Mesenchymal stem cell (in vitro differentiated cells and primary cell): ENCODE results near the gene IQSEC2.

Experiments
- DNase-seq: peaks from one replicate; pipeline ENCODE4 v3.0.0-alpha.2; 2013
- H2AFZ ChIP-seq: one replicate; pipeline ENCODE4 v1.6.1; 2013; ENCODE audit warnings: low read depth, mild to moderate bottlenecking, control low read depth, inconsistent platforms, low read length, moderate library complexity
- H2AK5ac ChIP-seq: 2 replicates; pipeline ENCODE4 v1.6.1; 2013; ENCODE audit warnings: low read length, moderate library complexity, mild to moderate bottlenecking, inconsistent platforms; ENCODE audit not compliant: severe bottlenecking
- H2BK120ac ChIP-seq: one replicate; pipeline ENCODE4 v1.6.1; 2013; ENCODE audit warnings: low read depth, mild to moderate bottlenecking, inconsistent platforms, low read length, moderate library complexity
- H2BK12ac ChIP-seq, 2 experiments: one replicate each; pipeline ENCODE4 v1.6.1; 2013; ENCODE audit warnings: inconsistent platforms in 2 of 2, low read length in 2 of 2, mild to moderate bottlenecking in 2 of 2, moderate library complexity in 2 of 2, control low read depth in 1 of 2
- H2BK15ac ChIP-seq: one replicate; pipeline ENCODE4 v1.6.1; 2013; ENCODE audit warnings: mild to moderate bottlenecking, low read depth, inconsistent platforms; ENCODE audit not compliant: poor library complexity, severe bottlenecking
- H2BK5ac ChIP-seq: 2 replicates; pipeline ENCODE4 v1.6.1; 2013; ENCODE audit warnings: low read depth, mild to moderate bottlenecking, low read length, control low read depth, inconsistent platforms; ENCODE audit not compliant: poor library complexity, severe bottlenecking
- H3K14ac ChIP-seq, 2 experiments: one replicate each; pipeline ENCODE4 v1.6.1; 2013; ENCODE audit warnings: inconsistent platforms in 2 of 2, low read length in 2 of 2, control low read depth in 1 of 2, mild to moderate bottlenecking in 1 of 2, moderate library complexity in 1 of 2
- H3K18ac ChIP-seq, 2 experiments: one replicate each; pipeline ENCODE4 v1.6.1; 2013; ENCODE audit warnings: inconsistent platforms in 2 of 2, low read length in 2 of 2, control low read depth in 1 of 2, low read depth in 1 of 2, mild to moderate bottlenecking in 1 of 2
- H3K23ac ChIP-seq, 2 experiments: one replicate each; pipeline ENCODE4 v1.6.1; 2013; ENCODE audit warnings: inconsistent platforms in 2 of 2, low read length in 2 of 2, mild to moderate bottlenecking in 2 of 2, moderate library complexity in 2 of 2, control low read depth in 1 of 2
- H3K27ac ChIP-seq: 2 replicates; pipeline ENCODE4 v1.5.1; 2013; ENCODE audit warnings: mild to moderate bottlenecking, moderate library complexity, low read length, control low read depth, inconsistent platforms; ENCODE audit not compliant: poor library complexity, severe bottlenecking
- H3K27me3 ChIP-seq, 2 experiments: 2 replicates each; pipeline versions ENCODE4 v1.6.1 to v1.7.0; 2013; ENCODE audit warnings: low read length in 2 of 2, mild to moderate bottlenecking in 2 of 2, moderate library complexity in 2 of 2, control low read depth in 1 of 2, inconsistent platforms in 1 of 2; ENCODE audit not compliant: control insufficient read depth in 1 of 2, insufficient read depth in 1 of 2
- H3K36me3 ChIP-seq, 2 experiments: 2 replicates each; pipeline versions ENCODE4 v1.6.1 to v1.7.0; 2013; ENCODE audit warnings: low read length in 2 of 2, control low read depth in 1 of 2, inconsistent platforms in 1 of 2, low read depth in 1 of 2, mild to moderate bottlenecking in 1 of 2; ENCODE audit not compliant: insufficient read depth in 2 of 2, control insufficient read depth in 1 of 2
- H3K4ac ChIP-seq, 2 experiments: one replicate each; pipeline ENCODE4 v1.6.1; 2013; ENCODE audit warnings: inconsistent platforms in 2 of 2, low read length in 2 of 2, mild to moderate bottlenecking in 2 of 2, moderate library complexity in 2 of 2, control low read depth in 1 of 2, low read depth in 1 of 2
- H3K4me1 ChIP-seq: 2 replicates; pipeline ENCODE4 v1.6.1; 2013; ENCODE audit warnings: low read depth, low read length, control low read depth; ENCODE audit not compliant: control insufficient read depth, insufficient read depth
- H3K4me2 ChIP-seq: 2 replicates; pipeline ENCODE4 v1.6.1; 2013; ENCODE audit warnings: low read length, mild to moderate bottlenecking, inconsistent platforms; ENCODE audit not compliant: poor library complexity, severe bottlenecking
- H3K4me3 ChIP-seq, 2 experiments: 2 replicates each; pipeline versions ENCODE4 v1.5.1 to v1.7.0; 2013; ENCODE audit warnings: low read length in 2 of 2, mild to moderate bottlenecking in 2 of 2, control low read depth in 1 of 2, low read depth in 1 of 2; ENCODE audit not compliant: insufficient read depth in 1 of 2
- H3K79me1 ChIP-seq: replicated peaks from 2 replicates; pipeline ENCODE4 v1.6.1; 2013; ENCODE audit warnings: mild to moderate bottlenecking, control low read depth, low read length, inconsistent platforms; ENCODE audit not compliant: poor library complexity, severe bottlenecking
- H3K9ac ChIP-seq: 2 replicates; pipeline ENCODE4 v1.7.0; 2013; ENCODE audit warnings: mild to moderate bottlenecking, low read length, moderate library complexity
- H3K9me3 ChIP-seq: 2 replicates; pipeline ENCODE4 v1.7.0; 2013; ENCODE audit warnings: mild to moderate bottlenecking, low read length; ENCODE audit not compliant: control insufficient read depth
- H4K8ac ChIP-seq: one replicate; pipeline ENCODE4 v1.6.1; 2013; ENCODE audit warnings: inconsistent platforms, mild to moderate bottlenecking, low read length, moderate library complexity
- H4K91ac ChIP-seq: one replicate; pipeline ENCODE4 v1.6.1; 2013; ENCODE audit warnings: mild to moderate bottlenecking, low read length, inconsistent platforms
- WGBS: methylation state at CpG from one replicate; pipeline ENCODE4 v1.1.7; 2013; ENCODE audit warnings: mixed read lengths; 5-methylcytosine and 5-hydroxymethylcytosine counted together

IQSEC2 gene

DNA sequence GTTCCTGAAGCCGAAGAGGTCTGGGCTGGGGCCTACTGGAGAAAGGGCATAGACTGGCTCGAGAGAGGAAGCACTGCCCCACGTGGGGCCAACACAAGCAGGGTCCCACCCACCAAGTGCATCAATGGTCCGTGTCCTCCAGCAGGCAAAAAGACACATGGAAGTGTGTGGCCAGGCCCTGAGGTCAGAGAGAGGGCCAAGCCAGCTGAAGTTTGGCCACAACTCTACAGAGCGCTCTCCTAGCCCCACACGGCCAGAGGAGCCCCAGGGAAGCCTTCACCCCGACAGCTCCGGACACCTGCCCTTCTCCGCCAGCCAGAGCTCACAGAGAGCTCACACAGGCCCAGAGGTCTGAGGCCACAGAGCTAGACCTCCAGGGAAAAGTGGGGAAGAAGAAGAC lies 47.8 kb downstream of the IQSEC2 start:
- H3K18ac ChIP-seq = no peak overlapping the region
- H3K23ac ChIP-seq = no peak overlapping the region
- H3K36me3 ChIP-seq = peaks cover 14 to 59% of the 10 kb centered on the region in 2 experiments
- H2AK5ac ChIP-seq = no peak overlapping the region
- no peak overlapping the region for H2BK120ac ChIP-seq
- DNase-seq = no peak
- H2AFZ ChIP-seq = no peak overlapping the region
- WGBS = 94% methylated on average over 9 of the region's 9 CpGs
- H3K9ac ChIP-seq = no peak overlapping the region
- no peak overlapping the region for H4K91ac ChIP-seq
- no peaks in the 10 kb centered on the region for H3K9me3 ChIP-seq
- H3K27me3 ChIP-seq = peaks cover 0 to 47% of the 10 kb centered on the region in 2 experiments
- no peak overlapping the region for H2BK15ac ChIP-seq
- H3K14ac ChIP-seq = no peak overlapping the region
- H3K4me1 ChIP-seq = no peaks in the 10 kb centered on the region
- H2BK5ac ChIP-seq = no peak overlapping the region
- no peak overlapping the region for H3K27ac ChIP-seq
- H3K4me3 ChIP-seq = no peak overlapping the region
- H3K4ac ChIP-seq = no peak overlapping the region
- H3K79me1 ChIP-seq = no peaks in the 10 kb centered on the region
- H4K8ac ChIP-seq = no peak overlapping the region
- no peak overlapping the region for H2BK12ac ChIP-seq
- H3K4me2 ChIP-seq = no peak overlapping the region

DNA sequence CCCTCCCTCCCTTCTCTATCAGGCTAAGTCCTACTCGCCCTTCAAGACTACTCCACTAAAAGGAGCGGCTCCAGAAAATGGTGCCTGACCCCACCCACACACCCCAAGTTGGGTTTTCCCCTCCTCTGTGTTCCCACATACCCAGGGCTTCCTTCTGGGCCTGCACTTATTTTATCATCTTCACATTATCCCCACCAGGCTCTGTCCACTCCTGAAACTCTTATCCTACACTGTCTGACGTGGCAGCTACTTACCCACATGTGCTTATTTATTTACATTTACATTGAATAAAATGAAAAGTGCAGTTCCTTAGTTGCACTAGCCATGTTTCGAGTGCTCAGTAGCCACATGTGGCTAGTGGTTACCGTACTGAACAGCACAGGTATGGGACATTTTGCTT lies 51.3 kb downstream of the IQSEC2 start:
- Histone ChIP-seq H3K4me3 (no peak overlapping the region), H3K14ac (no peak overlapping the region), H2BK5ac (no peak overlapping the region), H3K4ac (no peak overlapping the region), H2AFZ (no peak overlapping the region), H3K9me3 (no peaks in the 10 kb centered on the region), H3K27ac (no peak overlapping the region), H3K18ac (no peak overlapping the region), H2BK12ac (no peak overlapping the region), H3K79me1 (no peaks in the 10 kb centered on the region), H4K8ac (no peak overlapping the region), H3K36me3 (peaks cover 0 to 28% of the 10 kb centered on the region in 2 experiments), H3K4me1 (no peaks in the 10 kb centered on the region), H2BK15ac (no peak overlapping the region), H3K27me3 (peaks cover 0 to 36% of the 10 kb centered on the region in 2 experiments), H2AK5ac (no peak overlapping the region), H3K4me2 (no peak overlapping the region), H4K91ac (no peak overlapping the region), H2BK120ac (no peak overlapping the region), H3K23ac (no peak overlapping the region), H3K9ac (no peak overlapping the region)
- DNase-seq = no peak
- 80% methylated on average over 4 of the region's 5 CpGs for WGBS

DNA sequence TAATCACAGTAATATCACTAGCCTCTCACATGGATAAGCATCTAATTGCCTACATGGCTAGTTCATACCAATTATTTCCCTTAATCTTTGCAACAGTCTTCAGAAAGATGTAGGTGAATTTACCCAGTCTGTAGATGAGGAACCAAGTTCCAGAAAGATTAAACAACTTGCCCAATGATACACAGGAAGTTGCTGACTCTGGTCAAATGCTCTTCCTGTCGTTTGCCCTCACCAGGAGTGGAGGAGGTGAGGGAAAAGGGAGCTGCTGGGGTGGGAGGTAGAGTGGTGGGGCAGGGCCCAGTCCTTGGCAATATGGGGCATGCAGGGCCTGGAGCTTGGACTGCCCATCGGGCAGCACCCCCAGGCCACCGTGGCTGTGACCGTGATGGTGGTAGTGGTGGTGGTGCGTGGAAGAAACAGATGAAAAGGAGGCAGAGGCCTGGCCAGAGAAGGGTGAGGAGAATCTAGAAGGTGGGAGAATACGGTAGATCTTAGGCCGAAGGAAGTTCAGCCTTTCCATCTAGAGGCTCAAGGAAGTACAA lies 54.1 kb downstream of the IQSEC2 start:
- WGBS = 89% methylated on average over 7 of the region's 7 CpGs
- DNase-seq = no peak

DNA sequence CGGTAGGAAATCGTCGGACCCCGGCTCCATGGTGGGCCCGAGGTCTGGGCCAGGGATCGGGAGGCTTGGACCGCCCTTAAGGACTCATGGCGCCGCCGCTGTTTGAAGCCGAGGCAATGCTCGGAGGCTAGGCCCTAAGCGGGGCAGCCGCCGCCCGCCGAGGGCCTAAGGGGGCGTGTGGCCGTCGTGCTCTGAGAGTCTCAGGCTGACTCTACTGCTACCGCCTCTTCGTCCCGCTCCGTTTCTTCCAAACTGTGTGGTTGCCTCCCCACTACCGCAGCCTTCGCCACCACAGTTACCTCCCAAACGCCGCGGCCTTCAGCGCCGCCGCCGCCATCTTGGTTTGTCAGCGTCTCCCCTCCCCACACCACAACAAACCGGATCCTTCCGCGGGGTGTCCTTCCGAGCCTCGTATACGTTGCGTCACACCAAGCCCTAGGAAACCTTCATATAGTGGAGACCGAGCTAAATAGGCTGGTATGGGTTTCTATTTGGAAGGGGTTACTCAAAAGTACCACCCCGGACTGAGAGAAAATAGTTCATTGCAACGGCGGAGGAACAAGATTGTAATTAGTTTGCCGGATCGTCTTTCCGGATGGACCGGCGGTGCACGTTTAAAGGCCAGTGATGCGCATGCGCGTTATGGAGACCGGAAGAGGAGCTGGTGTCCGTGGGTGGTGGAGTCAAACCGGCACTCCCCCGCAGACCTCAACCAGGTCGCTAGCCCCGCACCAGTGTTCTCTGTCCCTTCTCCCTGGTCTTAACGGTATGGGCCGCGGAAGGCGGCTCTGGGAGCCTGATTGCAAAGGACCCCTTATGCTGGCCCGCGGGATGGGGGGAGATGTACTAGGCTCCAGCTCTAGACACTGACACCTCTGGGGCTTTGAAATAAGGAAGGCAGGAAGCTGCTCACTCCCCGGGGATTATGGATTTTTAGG lies 56.3 kb downstream of the IQSEC2 start, which contains the start of gene KDM5C:
Gene KDM5C, minus strand, starts transcription at position 348 of the 938 bp plus-strand sequence. Its CDS starts 318 bp downstream, at position 30.
- Histone ChIP-seq H3K4ac (peak within 1 kb of the TSS; percentile 81 to 94), H4K8ac (peak within 1 kb of the TSS; percentile 98), H2BK5ac (peak within 1 kb of the TSS; percentile 96), H3K9me3 (no peaks in the 10 kb centered on the region), H4K91ac (peak within 1 kb of the TSS; percentile 80), H3K9ac (peak within 1 kb of the TSS; percentile 100), H2BK120ac (peak within 1 kb of the TSS; percentile 34), H3K27ac (peak within 1 kb of the TSS; percentile 94), H3K4me1 (peaks cover 19% of the 10 kb centered on the region), H2AFZ (peak within 1 kb of the TSS; percentile 85), H3K27me3 (peaks cover 0 to 13% of the 10 kb centered on the region in 2 experiments), H3K36me3 (peaks cover 10 to 23% of the 10 kb centered on the region in 2 experiments), H3K23ac (no peak within 1 kb of the TSS), H3K4me2 (peak within 1 kb of the TSS; percentile 75), H2AK5ac (no peak within 1 kb of the TSS), H3K18ac (peak within 1 kb of the TSS; percentile 79 to 98), H3K14ac (peak within 1 kb of the TSS in 1 of 2 experiments; percentile 91), H2BK12ac (no peak within 1 kb of the TSS), H2BK15ac (peak within 1 kb of the TSS; percentile 69), H3K79me1 (no peaks in the 10 kb centered on the region), H3K4me3 (peak within 1 kb of the TSS; percentile 79 to 92)
- WGBS = 1% methylated on average over 25 of the region's 67 CpGs
- peak; percentile 94 for DNase-seq

More for the DNA sequence above, 54.1 kb downstream of the IQSEC2 start:
- Histone ChIP-seq H3K27ac (no peak overlapping the region), H3K4me1 (peaks cover 14% of the 10 kb centered on the region), H3K79me1 (no peaks in the 10 kb centered on the region), H3K9me3 (no peaks in the 10 kb centered on the region), H3K4me3 (no peak overlapping the region), H3K4me2 (no peak overlapping the region), H2BK12ac (no peak overlapping the region), H3K9ac (no peak overlapping the region), H2AK5ac (no peak overlapping the region), H3K4ac (no peak overlapping the region), H2BK15ac (no peak overlapping the region), H2BK5ac (no peak overlapping the region), H3K23ac (no peak overlapping the region), H4K8ac (no peak overlapping the region), H2AFZ (no peak overlapping the region), H3K18ac (no peak overlapping the region), H3K27me3 (peaks cover 0 to 32% of the 10 kb centered on the region in 2 experiments), H3K36me3 (peaks cover 9 to 13% of the 10 kb centered on the region in 2 experiments), H2BK120ac (no peak overlapping the region), H4K91ac (no peak overlapping the region), H3K14ac (no peak overlapping the region)
